ENCODE measurements around the gene LGALS7. TPM values are rescaled to one million over a fixed set of nuclear protein-coding genes. Genes with fewer than 3 reads are reported as not detected.

Gene LGALS7
- total RNA-seq, 1 donor from 2014 or later: not detected

- peaks cover 46% of the 10 kb centered on the region for H3K4me1 Mint-ChIP-seq (ENCODE audit: low read depth)
- no peak for TF ChIP-seq CTCF (IDR thresholded peaks at IDR 0.05)
- no peaks in the 10 kb centered on the region for H3K27me3 Mint-ChIP-seq (ENCODE audit: low read depth)
- peak overlapping the region; percentile 78 for H3K27ac Mint-ChIP-seq (ENCODE audit: unreplicated experiment)
- no peaks in the 10 kb centered on the region for H3K9me3 Mint-ChIP-seq (ENCODE audit: low read depth)
- H3K36me3 Mint-ChIP-seq (ENCODE audit: low read depth): peaks cover 23% of the 10 kb centered on the region
- H3K4me3 Mint-ChIP-seq (ENCODE audit: unreplicated experiment): no peak overlapping the region
- DNase-seq (ENCODE audit: low spot score): no peak
Observed at GRCh38 chr19:38733493-38734175, 39.7 kb downstream of the LGALS7 start.

- no peak for DNase-seq (ENCODE audit: low spot score)
- no peaks in the 10 kb centered on the region for H3K9me3 Mint-ChIP-seq (ENCODE audit: low read depth)
- H3K27me3 Mint-ChIP-seq (ENCODE audit: low read depth): no peaks in the 10 kb centered on the region
- no peak for TF ChIP-seq CTCF (IDR thresholded peaks at IDR 0.05)
- H3K4me3 Mint-ChIP-seq (ENCODE audit: unreplicated experiment): no peak overlapping the region
- peaks cover 46% of the 10 kb centered on the region for H3K4me1 Mint-ChIP-seq (ENCODE audit: low read depth)
- H3K27ac Mint-ChIP-seq (ENCODE audit: unreplicated experiment): peak overlapping the region; percentile 78
- peaks cover 25% of the 10 kb centered on the region for H3K36me3 Mint-ChIP-seq (ENCODE audit: low read depth)
Observed at GRCh38 chr19:38733241-38733492, 40.1 kb downstream of the LGALS7 start.

GRCh38 chr19:38731654-38732301 lies 41.5 kb downstream of the LGALS7 start:
- H3K27ac Mint-ChIP-seq (ENCODE audit: unreplicated experiment): peak overlapping the region; percentile 73
- H3K9me3 Mint-ChIP-seq (ENCODE audit: low read depth): no peaks in the 10 kb centered on the region
- peaks cover 32% of the 10 kb centered on the region for H3K36me3 Mint-ChIP-seq (ENCODE audit: low read depth)
- TF ChIP-seq CTCF (IDR thresholded peaks at IDR 0.05): no peak
- H3K4me3 Mint-ChIP-seq (ENCODE audit: unreplicated experiment): no peak overlapping the region
- DNase-seq (ENCODE audit: low spot score): no peak
- H3K4me1 Mint-ChIP-seq (ENCODE audit: low read depth): peaks cover 43% of the 10 kb centered on the region
- H3K27me3 Mint-ChIP-seq (ENCODE audit: low read depth): no peaks in the 10 kb centered on the region

- Mint-ChIP-seq H3K4me1 (ENCODE audit: low read depth) (peaks cover 44% of the 10 kb centered on the region), H3K36me3 (ENCODE audit: low read depth) (peaks cover 37% of the 10 kb centered on the region), H3K27ac (ENCODE audit: unreplicated experiment) (peak overlapping the region; percentile 57), H3K27me3 (ENCODE audit: low read depth) (no peaks in the 10 kb centered on the region), H3K9me3 (ENCODE audit: low read depth) (no peaks in the 10 kb centered on the region), H3K4me3 (ENCODE audit: unreplicated experiment) (no peak overlapping the region)
- no peak for TF ChIP-seq CTCF (IDR thresholded peaks at IDR 0.05)
- DNase-seq (ENCODE audit: low spot score): peak; percentile 79
Observed at GRCh38 chr19:38730731-38731589, 42.4 kb downstream of the LGALS7 start.

GRCh38 chr19:38730470-38730730 lies 42.9 kb downstream of the LGALS7 start:
- no peak overlapping the region for H3K4me3 Mint-ChIP-seq (ENCODE audit: unreplicated experiment)
- H3K9me3 Mint-ChIP-seq (ENCODE audit: low read depth): no peaks in the 10 kb centered on the region
- no peaks in the 10 kb centered on the region for H3K27me3 Mint-ChIP-seq (ENCODE audit: low read depth)
- H3K36me3 Mint-ChIP-seq (ENCODE audit: low read depth): peaks cover 37% of the 10 kb centered on the region
- H3K4me1 Mint-ChIP-seq (ENCODE audit: low read depth): peaks cover 44% of the 10 kb centered on the region
- TF ChIP-seq CTCF (IDR thresholded peaks at IDR 0.05): no peak
- peak overlapping the region; percentile 57 for H3K27ac Mint-ChIP-seq (ENCODE audit: unreplicated experiment)
- DNase-seq (ENCODE audit: low spot score): no peak

All from chondrocyte (in vitro differentiated cells).